HG03280 (cell line): ENCODE results near the gene IQGAP2.
"Not testable (repeated sequence)": the region's sequence is repeated elsewhere in the genome, so short reads cannot be mapped to it uniquely, and the experiment has no call there.

Experiments
- ATAC-seq: cut with Tn5 transposase; IDR thresholded peaks from one replicate; pipeline ENCODE4 v1.9.1; 2021; ENCODE audit warnings: mild to moderate bottlenecking, moderate library complexity; ENCODE audit not compliant: unreplicated experiment

The IQGAP2 gene

GRCh38 chr5:76532052-76532451, 129.0 kb downstream of the IQGAP2 start:
- ATAC-seq, result no peak

GRCh38 chr5:76532973-76533372, 129.9 kb downstream of the IQGAP2 start:
- ATAC-seq, result no peak

GRCh38 chr5:76535577-76535976, 132.5 kb downstream of the IQGAP2 start:
- no peak for ATAC-seq

GRCh38 chr5:76537073-76537543, 134.0 kb downstream of the IQGAP2 start:
- ATAC-seq, result no peak

GRCh38 chr5:76542241-76542640, 139.2 kb downstream of the IQGAP2 start:
- ATAC-seq, result no peak

- ATAC-seq, result no peak
These were observed 140.0 kb downstream of the IQGAP2 start for GRCh38 chr5:76542887-76543690.

- ATAC-seq, result no peak
These were observed 141.3 kb downstream of the IQGAP2 start for GRCh38 chr5:76544268-76544926.

GRCh38 chr5:76545184-76545583, 142.1 kb downstream of the IQGAP2 start:
- ATAC-seq, result no peak

GRCh38 chr5:76546497-76547102, 143.5 kb downstream of the IQGAP2 start:
- ATAC-seq, result peak; percentile 38

- ATAC-seq, result peak; percentile 61
These were observed 144.3 kb downstream of the IQGAP2 start for GRCh38 chr5:76547242-76547890.

GRCh38 chr5:76547891-76548524, 144.9 kb downstream of the IQGAP2 start:
- ATAC-seq, result peak; percentile 19

GRCh38 chr5:76548525-76549229, 145.6 kb downstream of the IQGAP2 start:
- no peak for ATAC-seq

GRCh38 chr5:76550881-76551280, 147.8 kb downstream of the IQGAP2 start:
- ATAC-seq, result not testable (repeated sequence)

- no peak for ATAC-seq
These were observed 149.5 kb downstream of the IQGAP2 start for GRCh38 chr5:76552546-76552945.

- ATAC-seq, result no peak
These were observed 150.2 kb downstream of the IQGAP2 start for GRCh38 chr5:76553251-76553650.

- no peak for ATAC-seq
These were observed 152.0 kb downstream of the IQGAP2 start for GRCh38 chr5:76555114-76555513.

GRCh38 chr5:76555717-76556116, 152.6 kb downstream of the IQGAP2 start:
- ATAC-seq, result no peak

GRCh38 chr5:76556511-76557221, 153.6 kb downstream of the IQGAP2 start:
- ATAC-seq, result peak; percentile 92
